HCT116 (cell line): ENCODE data around the gene ZNF274. TPM values are rescaled to one million over a fixed set of nuclear protein-coding genes. Genes with fewer than 3 reads are reported as not detected.

Source experiments
- ATAC-seq: fragments of 200-7000 bp; cut with Tn5 transposase; 2 replicates; pipeline ENCODE4 v1.9.1; 2020; ENCODE audit warnings: mild to moderate bottlenecking, moderate library complexity
- BruUV-seq: library from RNA; stranded (reverse); fragments of 400-500 nt; replicated peaks from 2 replicates; lab custom pipeline; 2021; lab: Mats Ljungman, UMichigan
- CTCF ChIA-PET: fragments of 300-600 bp; sonication (Branson Sonifier 250); formaldehyde crosslinking; loops from one replicate; lab custom pipeline; 2021; ENCODE audit warnings: antibody characterized with exemption; lab: Charles Lee
- POLR2A ChIA-PET: fragments of 300-600, 350-600 bp; sonication (Branson Sonifier 250); formaldehyde crosslinking; loops from one replicate; lab custom pipeline; 2021; ENCODE audit warnings: antibody characterized with exemption; lab: Charles Lee
- RAD21 ChIA-PET, 2 experiments: fragments of 300-600 bp; sonication (Branson Sonifier 250); formaldehyde crosslinking; loops; one replicate each; lab custom pipeline; 2023; ENCODE audit warnings: low total read pairs in 2 of 2; ENCODE audit not compliant: uncharacterized antibody in 2 of 2, unreplicated experiment in 2 of 2, low non-redundant PET in 1 of 2; lab: Charles Lee
- DNase-seq: peaks from one replicate; pipeline ENCODE4 v3.0.0-alpha.2; 2010; ENCODE audit warnings: low read depth, low spot score
- H2AFZ ChIP-seq: fragments of 200-600 bp; shearing (Covaris generic), sonication (generic); 2 replicates; pipeline ENCODE4 v1.6.1; 2017; ENCODE audit warnings: low read depth, mixed run types, mixed read lengths, antibody characterized with exemption, low read length; ENCODE audit not compliant: poor library complexity, severe bottlenecking
- H3K27ac ChIP-seq: 2 replicates; pipeline ENCODE4 v1.5.1; 2012; ENCODE audit warnings: low read depth, low read length
- H3K27me3 ChIP-seq: fragments of 200-600 bp; sonication (generic); 2 replicates; pipeline ENCODE4 v1.6.1; 2016; ENCODE audit warnings: mixed run types, low read length, mixed read lengths; ENCODE audit not compliant: insufficient read depth
- H3K36me3 ChIP-seq, 2 experiments: fragments of 200-500 bp in 1 of 2; fragments of 200-600 bp in 1 of 2; sonication (Bioruptor generic) in 1 of 2; sonication (generic) in 1 of 2; 2 replicates each; pipeline versions ENCODE4 v1.5.1 to v1.6.1; 2014 to 2016; ENCODE audit warnings: low read length in 2 of 2, inconsistent platforms in 1 of 2, mixed read lengths in 1 of 2, mixed run types in 1 of 2; ENCODE audit not compliant: insufficient read depth in 2 of 2, control insufficient read depth in 1 of 2
- H3K4me1 ChIP-seq, 2 experiments: fragments of 200-600 bp in 1 of 2; sonication (generic) in 1 of 2; 2 replicates each; pipeline versions ENCODE4 v1.5.1 to v1.6.1; 2012 to 2017; ENCODE audit warnings: low read length in 2 of 2, inconsistent platforms in 1 of 2, mild to moderate bottlenecking in 1 of 2, mixed read lengths in 1 of 2, mixed run types in 1 of 2, moderate library complexity in 1 of 2; ENCODE audit not compliant: insufficient read depth in 2 of 2, control insufficient read depth in 1 of 2
- H3K4me2 ChIP-seq: fragments of 200-600 bp; sonication (generic); 2 replicates; pipeline ENCODE4 v1.6.1; 2017; ENCODE audit warnings: mixed run types, low read length, mixed read lengths
- H3K4me3 ChIP-seq, 2 experiments: fragments of 200-600 bp in 1 of 2; sonication (generic) in 1 of 2; replicated peaks in 1 of 2; 2 replicates each; pipeline ENCODE4 v1.5.1; 2011 to 2016; ENCODE audit warnings: low read length in 2 of 2, control low read depth in 1 of 2, low read depth in 1 of 2, mild to moderate bottlenecking in 1 of 2, mixed read lengths in 1 of 2, mixed run types in 1 of 2
- H3K79me2 ChIP-seq: fragments of 200-600 bp; sonication (generic); 2 replicates; pipeline ENCODE4 v1.6.1; 2017; ENCODE audit warnings: mild to moderate bottlenecking, mixed run types, low read length, moderate library complexity, mixed read lengths; ENCODE audit not compliant: insufficient read depth
- H3K9ac ChIP-seq: fragments of 200-600 bp; sonication (generic); 2 replicates; pipeline ENCODE4 v1.6.1; 2016; ENCODE audit warnings: low read length, mixed read lengths
- H3K9me2 ChIP-seq: fragments of 200-600 bp; sonication (generic), shearing (Covaris generic); 2 replicates; pipeline ENCODE4 v1.6.1; 2017; ENCODE audit warnings: mixed run types, mild to moderate bottlenecking, moderate library complexity; ENCODE audit not compliant: insufficient read depth
- H3K9me3 ChIP-seq, 2 experiments: fragments of 200-500 bp in 1 of 2; fragments of 200-600 bp in 1 of 2; sonication (Bioruptor generic) in 1 of 2; sonication (generic) in 1 of 2; 2 replicates each; pipeline ENCODE4 v1.6.1; 2014 to 2017; ENCODE audit warnings: low read length in 2 of 2, mixed read lengths in 2 of 2, inconsistent platforms in 1 of 2, low read depth in 1 of 2, mild to moderate bottlenecking in 1 of 2, mixed run types in 1 of 2, moderate library complexity in 1 of 2; ENCODE audit not compliant: control insufficient read depth in 1 of 2, insufficient read depth in 1 of 2
- H4K20me1 ChIP-seq: fragments of 200-600 bp; sonication (generic), shearing (Covaris generic); 2 replicates; pipeline ENCODE4 v1.6.1; 2017; ENCODE audit warnings: mixed run types, mild to moderate bottlenecking, moderate library complexity; ENCODE audit not compliant: insufficient read depth
- CBX3 ChIP-seq: IDR thresholded peaks from 2 replicates; pipeline ENCODE4 v1.6.1; 2012; ENCODE audit warnings: low read depth
- CTCF ChIP-seq, 3 experiments: fragments of 200-600 bp in 1 of 3; sonication (generic) in 1 of 3; IDR thresholded peaks in 2 of 3; conservative IDR thresholded peaks in 1 of 3; 2 replicates each; pipeline ENCODE4 v1.5.1; 2012 to 2017; ENCODE audit warnings: low read depth in 2 of 3, low read length in 2 of 3, antibody characterized with exemption in 1 of 3, borderline replicate concordance in 1 of 3, control low read depth in 1 of 3, mild to moderate bottlenecking in 1 of 3, mixed read lengths in 1 of 3, mixed run types in 1 of 3, moderate library complexity in 1 of 3; ENCODE audit not compliant: insufficient read depth in 1 of 3
- EGR1 ChIP-seq: IDR thresholded peaks from 2 replicates; pipeline ENCODE4 v1.6.1; 2012; ENCODE audit warnings: low read depth
- EZH2 ChIP-seq: fragments of 200-600 bp; sonication (generic); IDR thresholded peaks from 2 replicates; pipeline ENCODE4 v1.6.1; 2017; ENCODE audit warnings: antibody characterized with exemption, mixed run types
- EZH2phosphoT487 ChIP-seq: fragments of 200-600 bp; IDR thresholded peaks from 2 replicates; pipeline ENCODE4 v1.6.1; 2018; ENCODE audit warnings: antibody characterized with exemption, borderline replicate concordance
- FOSL1 ChIP-seq: IDR thresholded peaks from 2 replicates; pipeline ENCODE4 v1.6.1; 2012; ENCODE audit warnings: low read depth
- JUND ChIP-seq: IDR thresholded peaks from 2 replicates; pipeline ENCODE4 v1.6.1; 2012
- POLR2A ChIP-seq: IDR thresholded peaks from 2 replicates; pipeline ENCODE4 v1.7.0; 2011; ENCODE audit warnings: borderline replicate concordance; ENCODE audit not compliant: insufficient read depth, insufficient read length; ENCODE audit errors: extremely low read depth
- SIN3A ChIP-seq: IDR thresholded peaks from 2 replicates; pipeline ENCODE4 v1.6.1; 2012; ENCODE audit warnings: low read depth
- ZFX ChIP-seq: fragments of 450-650 bp; IDR thresholded peaks from 2 replicates; pipeline ENCODE4 v1.6.1; 2017
- ZNF274 ChIP-seq: fragments of 200-500 bp; sonication (Bioruptor generic); IDR thresholded peaks from 2 replicates; pipeline ENCODE4 v1.6.1; 2014; ENCODE audit warnings: mild to moderate bottlenecking, low read depth, low read length, inconsistent platforms
- intact Hi-C: fragments of 100-400 bp; cut with micrococcal nuclease; formaldehyde crosslinking; loops from 2 replicates; pipeline ENCODE4 v1.10.0; 2022
- total RNA-seq: library from RNA; stranded (reverse); gene quantifications from one replicate; pipeline ENCODE4 v1.2.1, GENCODE V29; 2021; ENCODE audit not compliant: unreplicated experiment

Gene ZNF274
- total RNA-seq, 1 experiment from 2014 or later: 7.8 TPM

- no peaks in the 10 kb centered on the region for H3K27me3 ChIP-seq
- no peaks in the 10 kb centered on the region for H4K20me1 ChIP-seq
- H3K79me2 ChIP-seq: peaks cover 5% of the 10 kb centered on the region
- peaks cover 19 to 21% of the 10 kb centered on the region in 2 experiments; a peak in 2 of 4 replicates for H3K9me3 ChIP-seq
- ChIA-PET POLR2A (interaction anchor here (1.5 kb wide), 2 partner anchors 96 to 180 kb away, joined by 3 to 4 read pairs; partner anchors contain the start of genes ZNF497 and ZNF8), CTCF (interaction anchor here (1.0 kb wide), 1 partner anchor 36 kb away, joined by 3 read pairs; no protein-coding TSS in a partner anchor), RAD21 (interaction anchor here in 1 of 2 experiments (1.0 kb wide), 1 partner anchor 180 kb away, joined by 5 read pairs; the partner anchor contains the start of gene ZNF497)
- peaks cover 0 to 8% of the 10 kb centered on the region in 2 experiments; a peak in 1 of 4 replicates for H3K4me1 ChIP-seq
- peak overlapping the region; percentile 37 to 67 for H3K4me3 ChIP-seq
- peak overlapping the region; percentile 77 for H3K4me2 ChIP-seq
- TF ChIP-seq EGR1: no peak
- TF ChIP-seq EZH2: no peak
- peak; percentile 6; the same call in 1 of the 2 replicates for TF ChIP-seq CBX3
- no peak for TF ChIP-seq POLR2A
- TF ChIP-seq JUND: no peak
- intact Hi-C loops: no loop called here
- no peaks in the 10 kb centered on the region for H3K9me2 ChIP-seq
- H3K36me3 ChIP-seq: no peaks in the 10 kb centered on the region
- peak overlapping the region; percentile 94 for H3K27ac ChIP-seq
- ATAC-seq (no peak), DNase-seq (no peak)
- no TSS peak for BruUV-seq
- no peak overlapping the region for H2AFZ ChIP-seq
- H3K9ac ChIP-seq: 0 out of 2 replicates have a peak overlapping the region, but pooled peaks have one; percentile 70
Measured at GRCh38 chr19:58182577-58182988, 278 bp upstream of the ZNF274 start.

- ATAC-seq (no peak), DNase-seq (no peak)
- Histone ChIP-seq H3K27me3 (no peaks in the 10 kb centered on the region), H3K4me2 (peak overlapping the region; percentile 77), H3K79me2 (peaks cover 5% of the 10 kb centered on the region), H3K9me3 (peaks cover 19 to 24% of the 10 kb centered on the region in 2 experiments; a peak in 2 of 4 replicates), H3K9me2 (no peaks in the 10 kb centered on the region), H2AFZ (no peak overlapping the region), H3K4me1 (peaks cover 0 to 8% of the 10 kb centered on the region in 2 experiments; a peak in 1 of 4 replicates), H3K36me3 (no peaks in the 10 kb centered on the region), H3K27ac (peak overlapping the region; percentile 94), H4K20me1 (no peaks in the 10 kb centered on the region)
- TSS peak; percentile 75 for BruUV-seq
- ChIA-PET CTCF (interaction anchor here (1.0 kb wide), 1 partner anchor 35 kb away, joined by 3 read pairs; no protein-coding TSS in a partner anchor), RAD21 (interaction anchor here in 1 of 2 experiments (1.0 kb wide), 1 partner anchor 179 kb away, joined by 5 read pairs; the partner anchor contains the start of gene ZNF497), POLR2A (interaction anchor here (1.3 to 1.5 kb wide), 3 partner anchors 10 to 179 kb away, joined by 3 to 4 read pairs (median 4); partner anchors contain the start of genes ZNF497 and ZNF8)
- intact Hi-C loops: no loop called here
- TF ChIP-seq FOSL1 (no peak), EZH2phosphoT487 (no peak), ZNF274 (no peak), ZFX (no peak), SIN3A (no peak), CTCF (IDR thresholded peaks at IDR 0.05 in 2 of 3, conservative IDR thresholded peaks at IDR 0.05 in 1 of 3; ENCODE audit: borderline replicate concordance in 1 of 3, insufficient read depth in 1 of 3, low read depth in 2 of 3, low read length in 2 of 3) (no peak)
- TF ChIP-seq, all 23 proteins: peak for 0
- Histone ChIP-seq H3K9ac (peak overlapping the region; percentile 70), H3K4me3 (peak overlapping the region; percentile 64 to 67)
Measured at GRCh38 chr19:58183817-58184215, 955 bp downstream of the ZNF274 start.
